HG03103 (cell line): ENCODE data around the gene MCCC1.
"Not testable (repeated sequence)": the region's sequence is repeated elsewhere in the genome, so short reads cannot be mapped to it uniquely, and the experiment has no call there.

ENCODE experiments used
- ATAC-seq: cut with Tn5 transposase; IDR thresholded peaks from one replicate; pipeline ENCODE4 v1.9.1; 2021; ENCODE audit warnings: low read depth; ENCODE audit not compliant: unreplicated experiment

MCCC1 gene

DNA sequence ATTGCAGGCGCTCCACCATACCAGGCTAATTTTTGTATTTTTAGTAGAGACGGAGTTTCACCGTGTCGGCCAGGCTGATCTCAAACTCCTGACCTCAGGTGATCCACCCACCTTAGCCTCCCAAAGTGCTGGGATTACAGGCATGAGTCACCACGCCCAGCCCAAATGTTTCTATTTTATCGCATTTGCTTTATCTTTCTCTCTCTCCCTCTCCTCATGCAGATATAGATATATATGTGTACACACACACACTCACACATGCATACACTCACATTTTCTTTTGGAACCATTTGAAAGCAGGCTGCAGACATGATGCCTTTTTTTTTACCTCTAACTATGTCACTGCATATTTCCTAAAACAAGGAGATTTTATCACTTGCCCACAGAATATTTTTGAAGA is 7.3 kb upstream of the MCCC1 start:
- no peak for ATAC-seq

- not testable (repeated sequence) for ATAC-seq
These were observed 4.7 kb upstream of the MCCC1 start for GRCh38 chr3:183103950-183104349.

GRCh38 chr3:183101040-183101439 is 1.7 kb upstream of the MCCC1 start:
- not testable (repeated sequence) for ATAC-seq

GRCh38 chr3:183100376-183100775 is 1.1 kb upstream of the MCCC1 start:
- ATAC-seq: no peak

DNA sequence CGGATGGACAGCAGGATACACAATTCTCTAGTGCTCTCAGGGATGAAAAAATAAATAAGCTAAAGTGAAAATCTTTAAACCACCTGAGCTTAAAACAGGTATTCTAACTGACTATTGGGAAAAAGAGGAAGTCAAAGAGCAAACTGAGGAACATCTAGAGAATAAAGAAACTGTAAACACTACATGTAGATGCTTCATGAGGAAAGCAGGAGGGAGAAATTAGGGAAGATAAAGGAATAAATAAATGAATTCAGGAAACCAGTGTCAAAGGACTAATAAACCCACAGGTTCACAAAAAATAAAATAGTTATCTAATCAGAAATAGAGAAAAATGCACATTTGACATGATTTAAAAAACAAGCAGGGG is 525 bp upstream of the MCCC1 start:
- peak; percentile 3 for ATAC-seq

DNA sequence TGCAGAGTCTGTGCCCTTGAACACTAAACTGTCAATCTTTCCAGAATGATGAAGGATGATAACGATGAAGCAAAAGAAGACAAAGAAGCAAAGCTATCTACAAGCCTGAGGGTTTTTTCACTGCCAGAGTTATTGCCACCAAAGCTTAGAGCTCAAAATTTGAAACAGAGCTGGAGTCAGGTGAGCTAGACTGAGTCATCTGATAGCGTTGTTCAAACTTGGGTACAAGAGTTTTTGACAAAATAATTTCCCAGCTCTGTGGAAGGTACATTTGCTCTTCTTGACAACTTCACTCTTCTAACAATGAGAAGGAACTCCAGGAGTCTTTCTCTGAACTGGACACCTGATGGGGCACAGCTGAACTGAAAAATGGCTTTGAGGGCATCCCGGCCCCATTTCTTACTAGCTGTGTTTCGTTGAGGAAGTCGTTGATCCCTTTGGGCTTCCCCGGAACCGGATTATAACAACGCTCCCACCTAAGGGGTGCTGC is 715 bp downstream of the MCCC1 start:
- peak; percentile 3 for ATAC-seq

DNA sequence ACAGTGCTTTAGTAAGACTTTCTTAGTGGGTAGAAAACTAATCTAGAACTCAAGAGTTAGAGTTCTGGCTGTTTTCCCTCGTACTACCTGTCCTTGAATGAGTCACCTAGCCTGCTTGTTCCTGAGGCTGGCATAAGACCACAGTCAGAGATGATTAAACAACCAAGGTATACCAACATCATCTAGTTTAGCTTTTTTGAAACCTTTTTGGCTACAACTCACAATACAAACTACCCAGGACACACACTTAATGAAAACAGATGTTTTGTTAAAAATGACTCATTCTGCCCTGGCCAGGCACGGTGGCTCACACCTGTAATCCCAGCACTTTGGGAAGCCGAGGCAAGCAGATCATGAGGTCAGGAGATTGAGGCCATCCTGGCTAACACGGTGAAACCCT is 4.6 kb downstream of the MCCC1 start:
- ATAC-seq: no peak

GRCh38 chr3:183092256-183092655 is 7.0 kb downstream of the MCCC1 start:
- no peak for ATAC-seq

DNA sequence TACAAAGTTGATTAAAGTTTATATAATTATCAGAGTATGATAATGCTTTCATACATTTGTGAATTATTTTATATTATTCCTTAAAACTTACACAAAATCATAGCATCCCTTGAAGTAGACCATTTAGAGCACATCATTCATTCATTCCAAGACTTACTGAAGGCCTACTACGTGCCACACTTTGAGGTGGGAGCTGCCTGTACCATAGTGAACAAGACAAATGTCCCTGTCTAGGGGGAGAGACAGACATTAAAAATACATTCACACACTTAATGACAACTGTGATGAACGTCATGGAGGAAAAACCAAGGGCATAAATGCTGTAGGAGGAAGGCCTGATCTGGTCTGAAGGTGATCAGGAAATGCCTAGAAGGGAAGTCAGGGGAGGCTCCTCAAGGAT is 12.1 kb downstream of the MCCC1 start:
- ATAC-seq: no peak

DNA sequence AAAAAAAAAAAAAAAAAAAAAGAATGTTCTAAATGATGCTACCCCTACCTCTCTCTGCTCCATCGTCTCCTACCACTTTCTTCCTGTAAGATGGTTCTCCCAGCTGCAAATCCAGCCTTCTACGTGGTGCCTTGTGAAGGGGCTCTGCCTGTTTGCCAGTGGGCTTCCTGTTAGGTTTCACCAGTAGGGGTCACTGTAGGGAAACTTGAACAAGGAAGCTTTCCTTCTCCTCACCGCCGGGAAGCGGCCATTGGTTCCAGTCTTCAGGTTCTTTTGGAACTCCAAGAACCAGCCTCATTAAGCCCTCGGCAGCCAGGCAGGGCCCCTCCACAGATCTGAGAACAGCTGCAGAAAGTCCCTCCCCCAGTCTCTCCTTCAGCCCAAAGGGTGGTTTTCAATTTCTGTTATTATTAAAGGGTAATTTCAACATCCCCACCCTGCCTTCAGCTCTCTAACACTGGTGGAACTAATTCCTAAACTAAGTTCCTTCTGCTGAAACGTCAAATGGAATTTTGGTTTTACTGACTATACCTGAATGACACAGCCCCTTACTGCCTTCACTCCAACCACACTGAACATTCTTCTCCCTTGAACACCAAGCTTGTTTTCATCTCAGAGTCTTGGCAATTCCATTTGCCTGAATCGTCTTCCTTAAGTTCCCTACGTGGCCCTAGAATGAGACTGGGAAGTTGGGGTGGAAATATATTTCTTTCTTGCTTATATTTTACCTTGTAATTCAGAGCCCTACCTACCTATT is 13.5 kb downstream of the MCCC1 start:
- ATAC-seq: no peak

DNA sequence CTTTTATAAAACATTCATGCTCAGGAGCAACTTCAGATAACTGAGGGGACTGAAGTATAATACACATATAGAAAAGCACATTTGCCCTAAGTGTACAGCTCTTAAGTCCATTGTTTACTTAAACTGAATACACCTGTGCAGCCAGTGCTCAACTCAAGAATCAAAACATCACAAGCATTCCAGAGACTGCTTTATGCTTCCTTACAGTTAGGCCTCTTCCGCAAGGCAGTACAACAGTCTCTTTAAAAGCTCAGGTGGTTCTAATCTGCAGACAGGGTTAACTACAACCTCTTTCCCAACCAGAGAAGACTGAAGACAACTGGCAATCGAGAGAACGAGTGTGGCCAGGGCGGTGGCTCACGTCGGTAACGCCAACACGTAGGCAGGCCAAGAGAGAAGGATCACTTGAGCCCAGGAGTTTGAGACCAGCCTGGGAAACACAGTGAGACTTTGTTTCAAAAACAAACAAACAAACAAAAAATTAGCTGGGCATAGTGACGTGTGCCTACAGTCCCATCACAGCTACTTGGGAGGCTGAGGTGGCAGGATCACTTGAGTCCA is 16.9 kb downstream of the MCCC1 start:
- no peak for ATAC-seq

GRCh38 chr3:183081459-183082183 is 17.7 kb downstream of the MCCC1 start:
- no peak for ATAC-seq

- ATAC-seq: no peak
These were observed 18.7 kb downstream of the MCCC1 start for GRCh38 chr3:183080628-183081027.

DNA sequence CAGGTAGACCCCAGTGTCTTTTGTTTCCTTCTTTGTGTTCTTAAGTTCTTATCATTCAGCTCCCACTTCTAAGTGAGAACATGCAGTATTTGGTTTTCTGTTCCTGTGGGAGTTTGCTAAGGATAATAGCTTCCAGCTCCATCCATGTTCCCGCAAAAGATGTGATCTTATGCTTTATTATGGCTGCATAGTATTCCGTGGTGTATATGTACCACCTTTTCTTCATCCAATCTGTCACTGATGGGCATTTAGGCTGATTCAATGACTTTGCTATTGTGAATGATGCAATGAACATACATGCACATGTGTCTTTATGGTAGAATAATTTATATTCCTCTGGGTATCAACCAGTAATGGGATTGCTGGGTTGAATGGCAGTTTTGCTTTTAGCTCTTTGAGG is 24.4 kb downstream of the MCCC1 start:
- no peak for ATAC-seq

- ATAC-seq: no peak
These were observed 25.0 kb downstream of the MCCC1 start for GRCh38 chr3:183074261-183074660.

DNA sequence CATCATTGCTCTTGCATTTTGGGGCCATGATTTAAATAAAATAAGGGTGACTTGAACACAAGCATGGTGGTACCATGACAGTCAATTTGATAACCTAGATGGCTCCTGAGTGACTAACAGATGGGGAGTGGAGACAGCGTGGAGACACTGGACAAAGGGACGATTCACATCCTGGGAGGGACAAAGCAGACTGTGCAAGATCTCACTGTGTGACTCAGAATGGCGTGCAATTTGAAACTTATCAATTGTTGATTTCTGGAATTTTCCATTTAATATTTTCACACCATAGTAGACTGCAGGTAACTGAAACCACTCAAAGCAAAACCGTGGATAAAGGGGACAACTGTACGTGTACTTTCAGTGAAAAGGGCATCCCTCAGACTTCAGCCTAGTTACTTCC is 25.5 kb downstream of the MCCC1 start:
- no peak for ATAC-seq

DNA sequence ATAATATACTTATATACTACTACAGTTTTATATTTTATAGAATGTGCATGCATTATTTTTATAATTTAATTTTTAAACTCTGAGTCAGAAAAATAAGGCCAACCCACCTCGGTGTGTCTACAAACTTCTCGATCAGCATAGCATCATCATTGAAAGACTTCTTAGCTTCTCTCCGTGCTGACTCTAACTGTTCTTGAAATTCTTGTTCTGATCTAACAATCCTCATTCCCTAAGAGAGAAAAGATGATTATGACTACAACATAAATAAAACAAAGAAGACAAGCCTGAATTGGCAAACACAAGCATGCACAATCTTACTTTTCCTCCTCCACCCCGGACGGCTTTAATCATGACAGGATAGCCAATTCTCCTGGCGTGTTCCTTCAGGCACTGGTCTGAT is 28.4 kb downstream of the MCCC1 start:
- ATAC-seq: no peak

DNA sequence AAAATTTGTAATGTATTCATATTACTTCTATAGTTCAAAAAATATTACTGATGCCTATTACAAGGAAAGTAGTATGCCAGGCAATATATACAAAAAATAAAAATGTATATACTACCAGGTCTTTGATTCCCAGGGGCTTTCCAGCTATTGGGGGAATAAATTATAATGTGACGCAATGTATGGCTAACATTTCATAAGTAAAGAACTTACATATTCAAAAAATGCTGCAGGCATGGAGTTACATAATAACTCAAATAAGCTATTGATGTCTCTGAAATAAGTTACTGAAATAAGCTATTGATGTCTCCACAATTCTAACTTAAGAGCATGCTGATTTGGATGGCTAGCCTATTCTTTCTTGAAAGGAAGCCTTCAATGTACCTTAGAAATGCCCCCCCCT is 30.2 kb downstream of the MCCC1 start:
- ATAC-seq: no peak

GRCh38 chr3:183066891-183067290 is 32.4 kb downstream of the MCCC1 start:
- ATAC-seq: not testable (repeated sequence)

GRCh38 chr3:183064475-183064874 is 34.8 kb downstream of the MCCC1 start:
- no peak for ATAC-seq

DNA sequence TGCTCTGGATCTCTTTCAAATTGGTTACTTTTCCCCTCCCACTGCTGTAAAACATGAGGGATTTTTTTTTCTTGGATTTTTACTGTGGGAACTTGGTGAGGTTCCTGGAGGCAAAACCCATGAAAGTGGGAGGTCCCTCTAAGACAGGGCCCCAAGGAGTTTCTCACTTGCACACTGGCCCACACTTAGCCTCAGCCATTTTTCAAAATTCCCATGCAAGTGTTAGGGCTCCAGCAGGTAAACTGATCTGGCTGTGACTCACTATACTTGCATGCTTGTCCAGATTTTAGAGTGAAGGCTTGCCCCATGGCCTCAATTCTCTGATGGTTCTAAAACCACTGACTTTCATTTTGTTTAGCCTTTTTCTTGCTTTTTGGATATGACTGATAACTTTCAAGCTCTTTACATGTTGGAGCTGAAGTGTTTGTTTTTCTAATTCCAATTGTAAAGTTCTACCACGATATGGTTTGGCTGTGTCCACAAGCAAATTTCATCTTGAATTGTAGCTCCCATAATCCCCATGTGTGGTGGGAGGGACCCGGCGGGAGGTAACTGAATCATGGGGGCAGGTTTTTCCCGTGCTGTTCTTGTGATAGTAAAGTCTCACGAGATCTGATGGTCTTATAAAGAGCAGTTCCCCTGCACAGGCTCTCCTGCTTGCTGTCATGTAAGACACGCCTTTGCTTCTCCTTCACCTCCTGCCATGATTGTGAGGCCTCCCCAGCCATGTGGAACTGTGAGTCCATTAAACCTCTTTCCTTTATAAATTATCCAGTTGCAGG is 37.7 kb downstream of the MCCC1 start:
- ATAC-seq: no peak
